Right forelimb (tissue), 1 donor: ENCODE results near the gene CSN3.
"Not testable (repeated sequence)": the region's sequence is repeated elsewhere in the genome, so short reads cannot be mapped to it uniquely, and the experiment has no call there.

Experiments
- DNase-seq: peaks from one replicate; pipeline ENCODE4 v3.0.0-alpha.2; 2018

Gene CSN3, protein sequence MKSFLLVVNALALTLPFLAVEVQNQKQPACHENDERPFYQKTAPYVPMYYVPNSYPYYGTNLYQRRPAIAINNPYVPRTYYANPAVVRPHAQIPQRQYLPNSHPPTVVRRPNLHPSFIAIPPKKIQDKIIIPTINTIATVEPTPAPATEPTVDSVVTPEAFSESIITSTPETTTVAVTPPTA

DNA sequence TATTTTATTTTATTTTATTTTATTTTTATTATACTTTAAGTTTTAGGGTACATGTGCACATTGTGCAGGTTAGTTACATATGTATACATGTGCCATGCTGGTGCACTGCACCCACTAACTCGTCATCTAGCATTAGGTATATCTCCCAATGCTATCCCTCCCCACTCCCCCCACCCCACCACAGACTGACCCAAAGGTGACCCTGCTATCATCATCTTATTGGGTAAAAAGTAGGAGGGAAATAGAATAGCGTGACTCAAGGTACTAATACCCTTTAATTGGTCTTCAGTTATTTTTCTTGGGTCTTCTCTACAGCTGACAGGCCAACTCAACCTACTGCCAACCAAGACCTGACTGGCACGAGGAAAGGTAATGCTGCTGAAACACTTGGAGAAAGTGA is at the start of gene CSN3:
CSN3 (plus strand) TSS at position 301 of the 400 bp plus-strand sequence. CDS start 2,223 bp downstream, outside the sequence.
- DNase-seq, result not testable (repeated sequence)

DNA sequence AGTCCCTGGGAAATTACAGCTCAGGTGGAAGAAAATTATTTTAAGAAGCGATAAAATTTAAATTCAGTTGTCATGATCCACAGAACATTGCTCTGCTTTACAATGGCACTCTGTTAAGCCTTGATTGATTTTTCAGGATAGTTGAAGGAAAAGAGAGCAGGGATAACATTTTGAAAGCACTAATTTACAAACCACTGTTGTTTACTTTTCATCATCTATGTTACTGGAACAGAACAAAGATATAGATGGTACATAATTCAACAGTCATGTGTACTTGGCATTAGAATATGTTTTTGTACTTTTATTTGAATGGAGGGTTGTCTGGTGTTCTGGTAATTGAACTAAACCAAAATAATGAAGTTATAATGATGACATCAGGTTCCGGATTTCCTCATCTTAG is 49.5 kb upstream of the CSN3 start:
- no peak for DNase-seq

DNA sequence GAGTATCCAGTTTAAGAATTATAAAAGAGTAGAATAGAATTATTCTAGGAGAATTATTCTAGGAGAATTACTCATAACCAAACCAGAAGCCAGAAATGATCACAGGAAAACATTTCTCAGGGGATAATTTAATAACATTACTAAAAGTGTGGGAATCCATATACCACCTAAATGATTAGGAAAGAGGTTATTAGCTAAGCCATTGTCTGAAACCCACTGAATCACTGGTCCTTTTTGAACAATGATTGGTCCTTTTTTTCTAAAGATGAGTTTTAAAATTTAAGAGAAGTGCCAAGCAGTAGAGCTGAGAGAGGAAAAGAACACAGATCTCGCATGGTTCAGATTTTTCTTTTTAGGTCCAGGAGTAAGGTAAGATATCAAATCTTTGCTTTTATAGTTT is 47.0 kb upstream of the CSN3 start, which contains the start of gene ODAM:
ODAM (plus strand) TSS at position 301 of the 400 bp plus-strand sequence. CDS start 819 bp downstream, outside the sequence.
- no peak for DNase-seq

DNA sequence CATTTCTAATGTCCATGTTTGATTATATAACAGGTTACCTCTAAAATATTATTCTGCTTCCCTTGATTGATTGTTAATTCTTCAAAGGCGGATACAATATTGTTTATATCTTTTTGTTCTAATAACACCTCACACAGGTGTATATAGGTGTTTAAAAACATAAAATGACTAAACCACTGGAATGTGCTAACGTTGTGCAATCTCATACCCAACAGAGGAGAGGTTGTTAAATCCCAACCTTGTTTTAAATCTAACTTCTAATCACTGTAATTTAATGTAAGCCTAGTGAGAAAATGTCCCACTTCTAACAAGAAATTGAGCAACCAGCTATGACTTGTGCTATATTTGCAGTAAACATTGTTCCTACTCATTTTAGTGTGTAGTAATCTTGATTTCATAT is 45.5 kb upstream of the CSN3 start:
- no peak for DNase-seq

DNA sequence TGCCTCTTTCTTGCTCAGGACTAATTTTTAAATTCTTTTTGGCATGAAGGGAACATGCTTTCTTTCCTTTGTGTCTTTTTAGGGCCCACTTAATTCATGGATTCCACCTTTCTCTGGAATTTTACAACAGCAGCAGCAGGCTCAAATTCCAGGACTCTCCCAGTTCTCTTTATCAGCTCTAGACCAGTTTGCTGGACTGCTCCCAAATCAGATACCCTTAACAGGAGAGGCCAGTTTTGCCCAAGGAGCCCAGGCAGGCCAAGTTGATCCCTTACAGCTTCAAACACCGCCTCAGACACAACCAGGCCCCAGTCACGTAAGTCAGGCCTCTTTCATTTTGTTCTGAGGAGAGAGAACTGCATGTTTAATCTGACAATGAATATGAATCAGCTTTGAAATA is 44.6 kb upstream of the CSN3 start:
- no peak for DNase-seq

DNA sequence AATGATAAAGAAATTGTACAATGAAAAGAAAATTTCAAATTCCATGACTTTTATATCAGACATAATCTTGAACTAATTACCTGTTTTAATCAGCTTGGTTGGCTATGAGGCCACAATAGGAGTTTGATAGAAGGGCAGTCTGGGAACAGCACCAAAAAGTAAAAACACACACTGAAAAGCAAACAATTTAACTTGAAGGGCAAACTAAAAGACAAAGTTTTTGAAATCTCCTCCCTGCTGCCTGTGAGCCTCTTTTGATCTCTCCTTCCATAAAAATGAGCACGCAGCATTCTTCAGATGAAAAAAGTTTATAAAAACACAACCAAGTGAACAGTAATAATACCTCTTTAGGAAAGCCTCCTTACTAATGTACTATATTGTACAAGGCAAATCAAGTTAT is 38.8 kb upstream of the CSN3 start:
- DNase-seq, result no peak

DNA sequence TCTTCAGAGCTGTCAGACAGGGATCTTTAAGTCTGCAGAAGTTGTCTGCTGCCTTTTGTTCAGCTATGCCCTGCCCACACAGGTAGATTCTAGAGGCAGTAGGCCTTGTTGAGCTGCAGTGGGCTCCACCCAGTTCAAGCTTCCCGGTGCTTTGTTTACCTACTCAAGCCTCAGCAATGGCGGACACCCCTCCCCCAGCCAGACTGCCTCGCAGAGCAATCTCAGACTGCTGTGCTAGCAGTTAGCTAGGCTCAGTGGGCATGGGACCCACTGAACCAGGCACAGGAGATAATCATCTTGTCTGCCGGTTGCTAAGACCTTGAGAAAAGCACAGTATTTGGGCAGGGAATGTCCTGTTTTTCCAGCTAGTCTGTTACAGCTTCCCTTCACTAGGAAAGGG is 29.6 kb upstream of the CSN3 start:
- not testable (repeated sequence) for DNase-seq

DNA sequence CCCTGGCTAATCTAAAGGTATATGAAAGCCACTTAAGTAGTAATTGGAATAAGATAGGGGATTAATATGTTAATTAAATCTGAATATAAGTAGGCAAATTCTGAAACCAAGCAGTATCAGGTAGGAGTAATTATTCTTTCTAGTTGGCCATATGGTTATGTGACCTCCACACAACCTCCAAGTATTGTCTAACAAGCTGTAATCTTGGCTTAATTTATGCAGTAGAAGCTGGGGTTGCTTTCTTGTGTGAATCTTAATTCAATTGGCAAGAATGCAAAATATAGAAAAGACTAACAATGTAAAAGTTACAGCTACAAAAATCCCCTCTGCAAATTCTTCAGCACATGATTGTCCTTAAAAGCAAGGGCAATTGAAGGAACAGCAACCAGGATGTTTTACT is 26.3 kb upstream of the CSN3 start:
- not testable (repeated sequence) for DNase-seq

DNA sequence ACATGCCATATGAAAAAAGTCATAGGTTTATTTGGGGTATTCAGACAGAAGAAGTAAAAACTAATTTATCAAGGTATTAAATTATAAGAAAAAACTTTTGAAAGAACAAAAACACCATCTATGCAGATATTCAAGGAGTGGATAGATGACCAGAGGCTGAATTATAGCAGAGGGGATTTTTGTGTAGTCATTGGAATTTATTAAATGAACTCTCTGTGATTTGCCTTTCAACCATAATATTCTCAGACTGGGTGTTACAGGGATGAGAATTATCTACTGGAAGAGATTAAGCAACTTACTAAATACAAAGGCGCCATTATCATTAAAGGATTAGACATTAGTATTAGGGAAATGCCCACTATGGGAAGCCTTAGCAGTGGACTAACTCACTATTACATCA is 25.8 kb upstream of the CSN3 start:
- DNase-seq, result not testable (repeated sequence)

DNA sequence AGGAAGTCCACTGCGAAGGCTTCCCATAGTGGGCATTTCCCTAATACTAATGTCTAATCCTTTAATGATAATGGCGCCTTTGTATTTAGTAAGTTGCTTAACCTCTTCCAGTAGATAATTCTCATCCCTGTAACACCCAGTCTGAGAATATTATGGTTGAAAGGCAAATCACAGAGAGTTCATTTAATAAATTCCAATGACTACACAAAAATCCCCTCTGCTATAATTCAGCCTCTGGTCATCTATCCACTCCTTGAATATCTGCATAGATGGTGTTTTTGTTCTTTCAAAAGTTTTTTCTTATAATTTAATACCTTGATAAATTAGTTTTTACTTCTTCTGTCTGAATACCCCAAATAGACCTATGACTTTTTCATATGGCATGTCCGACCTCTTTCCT is 21.0 kb upstream of the CSN3 start:
- not testable (repeated sequence) for DNase-seq

DNA sequence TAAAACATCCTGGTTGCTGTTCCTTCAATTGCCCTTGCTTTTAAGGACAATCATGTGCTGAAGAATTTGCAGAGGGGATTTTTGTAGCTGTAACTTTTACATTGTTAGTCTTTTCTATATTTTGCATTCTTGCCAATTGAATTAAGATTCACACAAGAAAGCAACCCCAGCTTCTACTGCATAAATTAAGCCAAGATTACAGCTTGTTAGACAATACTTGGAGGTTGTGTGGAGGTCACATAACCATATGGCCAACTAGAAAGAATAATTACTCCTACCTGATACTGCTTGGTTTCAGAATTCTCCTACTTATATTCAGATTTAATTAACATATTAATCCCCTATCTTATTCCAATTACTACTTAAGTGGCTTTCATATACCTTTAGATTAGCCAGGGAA is 20.6 kb upstream of the CSN3 start:
- not testable (repeated sequence) for DNase-seq

DNA sequence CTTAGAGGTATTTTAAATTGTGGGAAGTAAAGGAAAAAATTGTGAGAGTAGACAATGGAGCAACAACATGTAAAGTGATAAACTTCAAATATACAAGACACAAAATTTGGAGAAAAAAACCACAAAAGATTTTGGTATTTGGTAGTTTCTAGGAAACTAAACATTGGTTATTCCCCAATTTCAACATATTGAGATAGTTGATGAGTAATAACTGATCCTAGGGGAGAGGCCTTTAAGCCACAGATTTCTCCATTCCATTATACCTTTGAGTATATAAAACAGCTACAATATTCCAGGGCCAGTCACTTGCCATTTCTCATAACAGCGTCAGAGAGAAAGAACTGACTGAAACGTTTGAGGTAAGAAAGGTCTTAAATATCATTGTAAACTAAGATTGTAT is 16.6 kb upstream of the CSN3 start, which contains the start of gene FDCSP:
FDCSP (plus strand) TSS at position 301 of the 400 bp plus-strand sequence. CDS start 5,071 bp downstream, outside the sequence.
- DNase-seq, result no peak

DNA sequence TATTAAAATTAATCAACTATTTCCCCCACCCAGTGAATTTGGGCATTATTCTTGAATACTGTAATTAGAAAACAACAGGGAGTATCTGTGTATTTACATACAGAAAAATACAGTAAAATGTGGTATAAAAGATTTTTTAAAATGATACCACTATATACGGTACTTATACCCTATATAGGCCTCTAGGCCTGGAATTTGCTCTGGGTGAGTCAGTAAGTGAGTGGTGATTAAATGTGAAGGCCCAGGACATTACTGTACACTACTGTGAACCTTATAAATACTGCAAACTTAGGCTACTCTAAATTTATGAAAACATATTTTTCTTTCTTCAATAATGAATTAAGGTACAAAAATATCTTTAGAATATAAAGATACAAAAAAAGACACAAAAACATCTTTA is 6.3 kb upstream of the CSN3 start:
- no peak for DNase-seq

DNA sequence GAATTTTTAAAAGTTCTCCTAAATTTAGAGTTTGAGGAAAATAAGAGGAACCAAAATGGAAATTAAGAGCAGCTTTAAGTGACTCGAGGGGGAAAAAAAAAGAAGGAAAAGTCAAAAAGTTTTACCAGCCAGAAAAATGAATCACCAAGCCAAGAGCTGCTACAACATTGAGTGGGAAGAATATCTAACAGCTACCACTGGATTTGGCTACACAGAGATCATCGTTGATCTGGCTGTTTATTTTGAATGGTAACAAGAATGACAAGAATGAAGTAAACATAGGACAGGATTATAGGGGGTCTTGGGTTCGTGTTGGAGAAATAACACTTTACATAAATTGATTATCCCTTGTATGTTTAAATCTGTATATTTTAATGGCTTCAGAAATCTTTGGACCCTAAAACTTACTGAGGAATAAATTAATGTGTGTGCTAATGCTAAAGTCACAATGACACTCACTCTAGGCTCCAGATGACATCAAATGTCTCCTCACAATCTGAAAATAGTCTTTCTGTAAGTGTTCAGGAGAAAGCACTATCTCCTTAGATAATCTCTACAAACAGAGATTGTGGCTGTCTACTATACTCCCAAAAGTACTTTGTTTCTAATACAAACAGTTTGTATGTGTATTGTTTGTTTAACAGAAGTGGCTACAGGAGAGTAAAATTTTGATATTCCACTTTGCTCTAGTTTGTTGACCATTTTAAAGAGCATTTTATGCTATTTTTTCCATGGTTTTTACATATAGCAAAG is 3.1 kb upstream of the CSN3 start:
- no peak for DNase-seq

DNA sequence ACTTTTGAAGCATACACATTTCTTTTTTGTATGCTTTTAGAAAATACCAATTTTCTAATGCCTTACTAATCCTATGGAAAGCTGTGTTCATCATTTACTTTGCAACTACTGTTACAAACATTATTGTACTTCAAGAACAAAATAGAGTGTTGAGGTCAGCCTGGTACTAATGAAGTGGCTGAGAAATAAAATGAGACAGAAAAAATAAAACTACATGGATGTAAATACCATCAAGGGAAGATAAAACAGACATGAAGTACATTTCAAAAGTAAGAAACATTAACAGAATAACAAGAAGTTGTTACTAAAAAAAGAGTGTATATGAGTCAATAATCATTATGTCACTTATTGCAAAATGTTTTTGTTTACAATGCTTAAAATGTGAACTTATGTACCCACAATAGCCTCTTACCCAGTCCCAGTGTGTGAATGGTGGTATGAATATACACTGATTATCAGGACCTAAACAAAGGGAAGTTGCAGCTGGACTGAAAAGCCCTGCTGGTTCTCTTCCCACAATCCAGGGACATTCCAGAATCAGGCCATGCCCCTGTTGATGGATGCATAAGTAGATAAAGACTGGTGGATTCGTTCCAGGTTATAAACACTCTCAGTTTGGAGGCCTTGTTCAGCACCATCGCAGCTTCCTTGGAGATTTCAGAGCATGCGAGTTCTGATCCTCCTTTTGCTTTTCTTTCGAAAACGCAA is 2.4 kb upstream of the CSN3 start:
- DNase-seq, result no peak

DNA sequence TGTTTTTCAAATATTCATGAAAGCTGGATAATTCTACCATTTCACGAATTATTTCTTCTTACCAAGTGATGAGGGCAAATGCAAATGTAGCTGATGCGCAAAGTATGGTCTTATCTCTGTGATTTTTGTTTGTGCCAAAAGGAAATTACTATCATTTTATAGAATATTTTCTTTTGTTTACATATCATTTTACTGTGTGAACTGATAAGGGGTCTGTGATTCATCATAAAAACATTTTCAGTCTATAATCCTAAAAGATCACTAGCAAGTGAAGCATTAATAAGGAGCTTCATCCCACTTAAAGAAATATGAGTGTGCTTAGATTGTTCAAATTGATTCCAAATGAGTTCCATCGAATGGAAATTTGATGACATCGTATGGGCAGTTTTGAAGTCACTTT is 694 bp downstream of the CSN3 start:
- DNase-seq, result no peak

DNA sequence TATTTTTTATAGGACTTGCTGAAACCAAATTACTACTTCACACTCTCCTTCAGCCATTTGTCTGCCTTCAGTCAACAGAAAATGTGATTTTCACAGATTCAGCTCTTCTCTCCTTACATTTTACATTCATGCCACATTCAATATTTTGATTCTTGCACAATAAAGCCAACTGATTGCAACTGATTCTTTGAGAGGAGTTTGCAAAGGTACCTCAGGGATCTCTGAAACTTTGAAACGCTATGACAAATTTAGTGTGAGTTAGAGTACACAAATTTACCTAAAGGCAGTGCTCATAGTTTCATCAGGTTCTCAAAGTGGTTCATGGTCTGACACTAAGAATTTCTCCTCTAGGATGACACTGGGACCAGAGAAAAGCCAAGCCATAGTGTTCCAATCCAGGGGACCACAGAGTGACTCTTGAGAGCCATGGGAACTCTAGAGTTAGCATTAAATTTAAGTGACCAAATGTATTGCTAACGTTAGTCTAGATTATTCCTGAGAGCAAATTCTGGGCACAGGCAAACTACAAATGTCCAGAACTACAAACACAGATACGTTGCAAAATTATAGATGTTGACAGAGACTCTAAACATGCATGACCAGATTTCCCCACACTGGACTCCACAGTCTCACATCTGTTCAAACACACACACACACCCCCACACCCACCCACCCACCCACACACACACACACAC is 9.0 kb downstream of the CSN3 start:
- DNase-seq, result no peak

DNA sequence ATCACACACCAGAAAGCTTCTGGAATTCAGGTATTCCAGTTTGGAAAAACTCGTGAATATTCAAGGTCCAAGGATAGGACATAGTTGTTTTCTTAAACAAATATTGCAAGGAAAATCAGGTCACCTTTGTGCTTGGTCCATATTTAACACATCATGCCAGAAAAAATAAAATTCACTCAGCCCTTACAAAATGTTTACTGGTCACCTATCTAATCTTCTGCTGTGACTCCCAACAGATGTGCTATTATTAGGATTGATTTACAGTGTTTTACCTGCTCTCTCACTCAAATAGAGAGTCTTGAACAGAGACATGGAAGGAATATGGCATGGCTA is 9.5 kb downstream of the CSN3 start:
- DNase-seq, result no peak

DNA sequence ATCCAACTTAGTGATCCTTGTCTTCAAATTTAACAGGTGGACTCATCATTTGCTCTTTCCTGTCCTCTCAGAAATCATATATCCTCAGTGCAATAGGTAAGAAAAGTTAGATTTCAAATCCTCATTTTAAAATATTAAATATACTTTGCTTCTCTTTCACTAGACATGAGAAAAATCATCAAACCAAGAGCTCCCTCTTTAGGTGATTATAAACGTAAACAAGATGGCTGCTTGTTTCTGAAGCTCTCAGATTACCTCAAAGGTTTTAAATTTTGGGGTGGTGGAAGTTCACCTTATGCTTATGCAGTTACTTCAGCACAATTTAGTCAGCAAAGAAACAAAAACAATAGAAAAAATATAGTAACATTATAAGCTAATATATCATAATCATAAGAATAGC is 27.3 kb downstream of the CSN3 start:
- DNase-seq, result no peak

DNA sequence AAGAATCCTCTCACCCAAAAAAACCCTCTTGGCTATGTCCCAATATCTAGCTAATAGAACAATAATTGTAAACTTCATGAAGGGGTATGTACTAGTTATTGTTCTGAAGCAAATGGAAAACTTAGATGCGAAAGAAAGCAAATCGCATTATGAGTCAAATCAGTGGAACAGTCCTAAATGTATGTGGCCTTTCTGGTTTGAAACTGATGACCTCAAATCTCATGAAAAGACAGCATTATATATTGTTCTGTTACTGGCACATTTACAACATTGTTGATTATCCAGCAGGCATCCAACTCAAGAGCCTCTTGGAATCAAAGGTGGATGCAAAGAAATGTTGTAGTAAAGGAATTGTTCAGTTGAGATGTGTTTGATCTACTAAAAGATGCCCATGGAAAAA is 34.7 kb downstream of the CSN3 start:
- no peak for DNase-seq

DNA sequence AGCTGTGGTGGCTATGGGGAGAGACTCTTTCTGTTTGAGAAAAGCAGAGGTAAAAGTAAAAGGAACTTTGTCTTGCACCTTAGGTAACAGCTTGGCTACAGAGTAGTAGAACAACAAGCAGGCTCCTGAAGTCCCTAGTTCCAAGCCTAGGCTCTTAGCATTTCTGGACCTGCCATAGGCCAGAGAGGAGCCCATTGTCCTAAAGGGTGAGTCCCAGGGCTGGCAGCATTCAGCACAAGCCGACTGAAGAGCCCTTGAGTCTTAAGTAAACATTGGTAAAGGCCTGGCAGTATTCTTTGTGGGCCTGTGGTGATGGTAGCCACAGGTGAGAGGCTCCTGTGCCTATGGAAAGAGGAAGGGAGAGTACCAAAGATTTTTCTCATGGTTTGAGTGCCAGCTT is 38.2 kb downstream of the CSN3 start:
- DNase-seq, result no peak

DNA sequence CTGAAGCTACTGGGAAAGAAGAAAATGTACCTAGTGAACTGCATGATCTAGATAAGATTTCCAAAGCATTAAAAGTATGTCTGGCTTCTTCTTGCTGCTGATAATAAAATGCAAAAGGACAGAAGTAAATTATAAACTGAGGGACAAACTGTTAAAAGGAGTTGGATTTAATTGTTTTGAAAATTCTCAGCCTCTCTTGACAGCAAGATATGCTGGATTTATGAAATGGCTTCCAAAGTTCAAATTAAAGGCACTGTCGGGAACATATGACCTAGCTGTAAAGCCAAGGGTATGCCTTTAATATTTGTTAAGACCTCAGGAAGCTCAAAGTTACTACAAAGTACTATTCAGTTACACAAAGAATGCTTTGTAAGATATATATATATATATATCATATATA is 46.3 kb downstream of the CSN3 start:
- no peak for DNase-seq

DNA sequence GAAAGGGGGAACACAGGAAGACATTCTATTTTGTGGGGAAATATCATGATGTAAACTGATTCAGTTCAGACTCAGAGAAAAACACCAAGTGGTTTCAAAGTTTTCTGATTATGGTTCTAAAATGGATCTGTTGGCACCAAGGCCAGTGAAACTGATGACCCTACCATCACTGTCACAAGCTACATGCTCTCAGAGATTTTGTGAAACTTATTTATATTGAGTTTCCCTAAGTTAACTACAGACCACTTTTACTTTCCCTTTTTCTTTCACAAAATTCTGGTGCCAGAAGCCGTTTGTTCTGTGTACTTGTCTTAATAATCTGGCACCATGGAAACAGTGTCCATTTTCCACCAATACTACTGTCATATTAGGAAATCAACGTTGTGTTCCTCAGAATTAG is 48.9 kb downstream of the CSN3 start:
- DNase-seq, result no peak
